ENCODE results near the gene ZNF678.

- no peak for TF ChIP-seq CTCF (IDR thresholded peaks at IDR 0.05; ENCODE audit: borderline replicate concordance, extremely low read depth, low read length, poor library complexity, severe bottlenecking)
- TF ChIP-seq EZH2 (IDR thresholded peaks at IDR 0.05; ENCODE audit: borderline replicate concordance, low read depth, low read length, severe bottlenecking) = no peak
Measured at GRCh38 chr1:227541796-227542152, 21.6 kb upstream of the ZNF678 start.

All from DND-41 (cell line).